Right kidney (tissue), 1 donor: Measurements from ENCODE around the gene AMZ2.
"Not testable (repeated sequence)": the region's sequence is repeated elsewhere in the genome, so short reads cannot be mapped to it uniquely, and the experiment has no call there.

ENCODE experiments used
- DNase-seq: peaks from one replicate; pipeline ENCODE4 v3.0.0-alpha.2; 2016

The AMZ2 gene

GRCh38 chr17:68213428-68214411 lies 34.1 kb upstream of the AMZ2 start:
- not testable (repeated sequence) for DNase-seq

DNA sequence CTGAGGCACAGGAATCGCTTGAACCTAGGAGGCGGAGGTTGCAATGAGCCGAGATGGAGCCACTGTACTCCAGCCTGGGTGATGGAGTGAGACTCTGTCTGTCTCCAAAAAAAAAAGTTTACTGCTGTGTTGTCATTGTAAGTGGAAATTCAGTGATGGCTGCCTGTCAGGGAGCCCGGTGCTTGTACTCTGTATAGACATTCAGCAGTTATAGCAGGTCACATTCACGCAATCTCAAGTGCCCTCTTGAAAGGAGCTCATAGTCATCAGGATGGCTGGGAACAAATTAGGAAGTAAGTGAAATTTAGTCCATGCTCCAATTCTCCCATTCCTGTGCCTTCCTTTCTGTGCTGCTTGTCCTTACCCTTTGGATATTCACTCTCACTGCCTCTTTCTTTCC lies 32.4 kb upstream of the AMZ2 start:
- DNase-seq = not testable (repeated sequence)

- DNase-seq = not testable (repeated sequence)
These were observed 28.4 kb upstream of the AMZ2 start for GRCh38 chr17:68219429-68219828.

DNA sequence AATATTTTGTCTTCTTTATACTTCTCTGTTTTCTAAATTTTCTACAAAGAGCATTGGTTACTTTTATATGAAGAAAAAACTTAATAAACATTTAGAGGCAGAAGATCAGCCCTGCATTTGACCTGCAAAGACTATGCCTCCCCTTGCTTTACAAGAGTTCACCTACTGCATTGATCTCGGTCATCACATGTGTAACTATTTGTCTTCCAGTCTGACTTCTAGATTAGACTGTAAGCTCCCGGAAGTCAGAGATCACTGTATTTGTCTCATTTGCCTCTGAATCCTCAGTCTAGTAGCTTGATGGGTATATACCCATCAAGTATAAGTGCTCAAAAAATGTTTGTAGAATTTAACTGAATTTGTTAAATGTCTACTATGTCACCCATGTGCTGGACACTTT lies 27.7 kb upstream of the AMZ2 start:
- not testable (repeated sequence) for DNase-seq

DNA sequence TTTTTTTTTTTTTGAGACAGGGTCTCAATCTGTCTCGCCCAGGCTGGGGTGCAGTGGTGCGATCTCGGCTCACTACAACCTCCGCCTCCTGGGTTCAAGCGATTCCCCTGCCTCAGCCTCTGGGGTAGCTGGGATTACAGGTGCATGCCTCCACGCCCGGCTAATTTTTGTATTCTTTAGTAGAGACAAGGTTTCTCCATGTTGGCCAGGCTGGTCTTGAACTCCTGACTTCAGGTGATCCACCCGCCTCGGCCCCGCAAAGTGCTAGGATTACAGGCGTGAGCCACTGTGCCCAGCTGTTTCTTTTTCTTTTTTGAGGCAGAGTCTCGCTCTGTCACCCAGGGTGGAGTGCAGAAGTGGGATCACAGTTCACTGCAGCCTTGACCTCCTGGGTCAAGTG lies 27.1 kb upstream of the AMZ2 start:
- not testable (repeated sequence) for DNase-seq

GRCh38 chr17:68221786-68222185 lies 26.1 kb upstream of the AMZ2 start:
- no peak for DNase-seq

- no peak for DNase-seq
These were observed 25.2 kb upstream of the AMZ2 start for GRCh38 chr17:68222606-68223005.

DNA sequence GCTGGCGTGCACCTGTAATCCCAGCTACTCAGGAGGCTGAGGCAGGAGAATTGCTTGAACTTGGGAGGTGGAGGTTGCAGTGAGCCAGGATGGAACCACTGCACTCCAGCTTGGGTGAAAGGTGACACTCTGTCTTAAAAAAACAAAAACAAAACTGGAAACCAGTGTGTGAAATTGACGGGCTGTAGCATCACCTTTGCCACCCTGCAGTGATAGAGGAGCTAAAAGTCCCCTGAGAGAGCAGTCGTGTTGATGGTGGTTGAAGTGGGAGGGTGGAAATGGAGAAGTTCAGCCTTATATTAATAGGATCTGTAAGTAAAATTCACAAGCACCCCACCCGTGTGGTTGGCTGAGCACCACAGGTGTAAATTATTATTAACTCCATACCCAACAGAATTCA lies 22.8 kb upstream of the AMZ2 start:
- not testable (repeated sequence) for DNase-seq

DNA sequence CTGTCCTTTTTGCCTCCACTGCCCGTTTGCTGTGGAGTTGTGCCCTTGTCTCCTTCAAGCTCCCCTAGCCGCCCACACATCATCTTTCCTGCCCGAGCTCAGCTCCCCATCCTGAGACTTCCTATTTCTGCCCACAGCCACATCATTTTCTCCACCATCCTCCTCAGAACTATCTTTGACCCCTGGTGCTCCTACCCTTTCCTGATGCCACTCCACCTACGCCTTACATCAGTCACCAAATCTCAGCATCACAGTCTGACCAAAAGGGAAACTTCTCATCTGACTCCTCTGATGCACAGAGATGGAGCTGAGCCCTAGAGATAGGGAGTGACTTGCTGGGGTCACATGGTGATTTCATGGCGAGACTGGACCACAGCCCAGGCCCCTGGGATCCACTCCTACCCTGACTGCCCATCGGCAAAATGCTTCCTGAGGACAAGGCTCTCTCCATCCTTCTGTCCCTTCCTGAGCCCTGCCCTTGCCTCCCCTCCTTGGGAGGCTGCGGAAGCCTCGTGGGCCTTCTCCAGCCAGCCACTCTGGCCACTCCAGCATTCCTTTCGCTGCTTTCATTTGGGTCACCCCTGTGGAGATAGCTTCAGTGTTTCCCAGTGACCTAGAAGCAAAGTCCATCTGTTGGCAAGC lies 19.7 kb upstream of the AMZ2 start:
- DNase-seq = not testable (repeated sequence)

DNA sequence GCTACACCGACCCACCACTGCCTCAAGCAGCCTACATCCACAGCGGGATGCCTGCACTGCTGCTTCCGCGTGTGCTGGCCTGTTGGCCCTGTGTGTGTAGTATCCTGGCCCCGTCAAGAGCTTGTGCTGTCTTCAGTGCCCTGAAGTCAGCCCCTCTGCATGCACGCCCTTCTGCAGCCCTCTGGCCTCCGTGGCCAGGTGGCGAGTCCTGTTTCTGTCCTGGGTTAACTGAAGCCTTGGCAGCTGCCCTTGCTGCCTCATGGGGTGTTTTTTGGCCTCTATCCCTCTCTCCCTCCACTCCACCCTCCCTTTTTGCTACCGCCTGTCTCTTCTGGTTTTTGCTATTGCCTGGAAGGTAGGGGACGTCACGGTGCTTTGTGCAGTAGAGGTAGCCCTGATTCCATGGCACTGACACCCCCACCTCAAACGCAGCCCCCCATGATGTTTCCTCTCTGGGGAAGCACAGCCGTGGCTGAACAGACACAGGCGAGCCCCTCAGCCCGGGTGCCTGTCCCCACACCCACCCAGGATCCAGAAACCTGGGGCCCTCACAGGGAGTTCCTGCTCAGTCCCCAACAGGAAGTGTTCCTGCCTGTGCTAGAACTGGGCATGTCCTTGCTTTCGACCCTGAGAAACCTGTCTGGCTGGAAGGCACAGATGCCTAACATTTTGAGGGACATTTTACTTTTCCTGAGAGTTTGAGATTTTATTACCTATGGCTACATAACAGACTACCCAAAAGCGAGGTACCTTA lies 18.8 kb upstream of the AMZ2 start:
- DNase-seq = no peak

DNA sequence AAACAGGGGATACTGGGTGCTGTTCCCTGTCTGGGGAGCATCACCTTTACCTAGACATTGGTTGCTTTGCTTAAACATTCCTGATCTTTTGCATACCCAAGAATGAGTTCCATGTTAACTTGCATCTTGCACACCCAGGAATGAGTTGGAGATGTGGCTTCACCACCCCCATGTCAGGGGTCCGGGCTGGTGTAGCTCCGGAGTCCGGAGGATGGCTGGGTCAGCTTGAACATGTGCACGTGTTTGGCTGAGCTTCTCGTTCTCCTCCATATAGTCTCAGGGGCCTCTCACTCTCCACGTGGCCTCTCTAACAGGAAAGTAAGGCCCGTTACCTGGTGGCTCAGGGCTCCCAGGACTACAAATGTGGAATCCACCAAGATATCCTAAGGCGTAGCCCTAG lies 18.2 kb upstream of the AMZ2 start:
- no peak for DNase-seq

DNA sequence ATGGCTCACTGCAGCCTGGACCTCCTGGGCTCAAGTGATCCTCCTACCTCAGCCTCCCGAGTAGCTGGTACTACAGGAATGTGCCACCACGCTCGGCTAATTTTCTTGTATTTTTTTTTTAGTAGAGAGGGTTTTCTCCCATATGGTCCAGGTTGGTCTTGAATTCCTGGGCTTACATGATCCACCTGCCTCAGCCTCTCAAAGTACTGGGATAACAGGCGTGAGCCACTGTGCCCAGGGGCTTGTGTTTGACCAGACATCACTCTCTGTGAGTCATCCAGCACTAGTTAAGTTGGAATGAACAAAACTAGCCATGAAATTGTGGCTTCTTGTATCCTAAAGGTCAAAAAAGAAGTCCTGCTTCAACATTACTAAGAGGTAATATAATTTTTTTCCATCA lies 16.7 kb upstream of the AMZ2 start:
- DNase-seq = not testable (repeated sequence)

DNA sequence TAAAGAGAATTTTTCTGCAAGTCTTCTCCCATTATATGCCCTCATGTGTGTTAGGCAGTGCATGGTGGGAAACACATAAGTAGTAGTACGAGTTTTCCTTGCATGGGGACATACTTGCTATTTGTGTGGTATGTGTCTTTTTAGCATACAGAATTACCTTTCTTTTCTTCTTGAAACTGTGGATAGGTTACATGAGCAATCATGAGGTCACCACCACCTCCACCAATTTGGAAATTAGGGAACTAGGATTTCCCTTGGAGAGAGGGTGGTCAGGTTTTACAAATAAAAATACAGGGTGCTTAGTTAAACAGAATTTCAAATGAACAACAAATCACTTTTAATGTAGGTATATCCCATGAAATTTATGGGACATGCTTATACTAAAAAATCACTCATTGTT lies 16.3 kb upstream of the AMZ2 start:
- DNase-seq = no peak

GRCh38 chr17:68232741-68233140 lies 15.1 kb upstream of the AMZ2 start:
- not testable (repeated sequence) for DNase-seq

- not testable (repeated sequence) for DNase-seq
These were observed 13.0 kb upstream of the AMZ2 start for GRCh38 chr17:68234726-68235335.

GRCh38 chr17:68235336-68235791 lies 12.5 kb upstream of the AMZ2 start:
- not testable (repeated sequence) for DNase-seq

DNA sequence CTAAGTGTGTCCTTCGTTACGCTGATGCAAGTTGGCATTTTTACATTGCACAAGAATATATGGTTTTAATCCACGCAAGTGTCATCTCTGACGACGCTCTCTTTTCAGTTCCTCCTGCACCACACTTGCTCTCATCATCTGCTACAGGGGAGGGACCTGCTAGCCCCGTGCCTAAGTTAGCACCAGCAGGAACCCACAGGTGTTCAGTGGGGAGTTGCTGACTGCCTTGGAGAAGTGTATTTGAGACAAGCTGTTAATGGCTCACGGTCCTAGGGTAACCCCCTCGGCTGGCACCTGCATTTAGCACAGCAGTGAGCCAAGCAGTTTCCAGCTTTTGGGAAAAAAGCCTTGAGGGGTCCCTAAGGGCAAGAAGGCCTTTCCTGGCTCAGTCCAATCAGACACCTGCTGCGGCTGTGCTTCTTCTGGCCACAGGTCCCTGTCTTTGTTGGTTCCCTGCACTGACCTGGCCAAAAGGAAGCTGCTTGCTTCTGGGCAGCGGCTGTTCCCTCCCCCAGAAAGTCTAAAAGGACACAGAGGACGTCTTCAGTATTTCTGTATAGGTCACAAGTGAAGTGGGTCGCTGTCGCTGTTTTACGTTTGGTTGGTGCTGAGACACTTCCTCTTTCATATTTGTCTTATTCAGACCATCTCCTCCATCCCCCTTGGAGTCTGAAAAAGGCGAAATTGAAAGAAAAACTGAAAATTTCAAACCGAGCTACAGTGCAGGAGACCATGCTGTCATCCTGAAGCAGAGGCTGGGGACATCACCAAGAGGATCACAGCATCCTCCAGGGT lies 10.3 kb upstream of the AMZ2 start:
- DNase-seq = not testable (repeated sequence)

DNA sequence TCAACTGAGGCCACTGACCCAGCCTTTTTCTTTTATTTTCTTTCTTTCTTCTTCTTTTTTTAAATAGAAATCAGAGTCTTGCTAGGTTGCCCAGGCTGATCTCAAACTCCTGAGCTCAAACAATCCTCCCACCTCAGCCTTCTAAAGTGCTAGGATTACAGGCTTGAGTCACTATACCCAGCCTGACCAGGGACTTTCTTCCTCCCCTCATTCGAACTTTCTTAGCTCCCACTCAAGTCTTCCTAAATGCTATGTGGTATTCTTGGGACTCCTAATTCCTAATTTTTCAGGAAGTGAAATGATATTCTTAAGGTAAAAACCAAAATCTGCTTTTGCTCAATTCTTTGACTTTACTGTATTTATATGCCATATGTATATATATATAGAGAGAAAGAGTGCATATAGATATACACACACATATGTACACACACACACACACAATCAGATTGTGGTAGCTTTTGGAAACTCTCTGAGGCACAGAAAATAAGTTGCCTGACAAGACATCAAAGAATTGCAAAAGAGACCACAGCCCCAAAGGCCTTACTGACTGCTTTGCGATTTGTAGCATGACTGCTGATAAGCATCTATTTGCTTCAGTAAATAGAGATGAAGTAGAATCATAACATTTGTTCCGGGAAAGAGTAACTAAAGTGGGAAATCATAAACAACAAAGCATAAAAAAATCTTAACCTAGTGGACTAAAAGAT lies 9.5 kb upstream of the AMZ2 start:
- no peak for DNase-seq

- no peak for DNase-seq
These were observed 9.0 kb upstream of the AMZ2 start for GRCh38 chr17:68238871-68239253.

DNA sequence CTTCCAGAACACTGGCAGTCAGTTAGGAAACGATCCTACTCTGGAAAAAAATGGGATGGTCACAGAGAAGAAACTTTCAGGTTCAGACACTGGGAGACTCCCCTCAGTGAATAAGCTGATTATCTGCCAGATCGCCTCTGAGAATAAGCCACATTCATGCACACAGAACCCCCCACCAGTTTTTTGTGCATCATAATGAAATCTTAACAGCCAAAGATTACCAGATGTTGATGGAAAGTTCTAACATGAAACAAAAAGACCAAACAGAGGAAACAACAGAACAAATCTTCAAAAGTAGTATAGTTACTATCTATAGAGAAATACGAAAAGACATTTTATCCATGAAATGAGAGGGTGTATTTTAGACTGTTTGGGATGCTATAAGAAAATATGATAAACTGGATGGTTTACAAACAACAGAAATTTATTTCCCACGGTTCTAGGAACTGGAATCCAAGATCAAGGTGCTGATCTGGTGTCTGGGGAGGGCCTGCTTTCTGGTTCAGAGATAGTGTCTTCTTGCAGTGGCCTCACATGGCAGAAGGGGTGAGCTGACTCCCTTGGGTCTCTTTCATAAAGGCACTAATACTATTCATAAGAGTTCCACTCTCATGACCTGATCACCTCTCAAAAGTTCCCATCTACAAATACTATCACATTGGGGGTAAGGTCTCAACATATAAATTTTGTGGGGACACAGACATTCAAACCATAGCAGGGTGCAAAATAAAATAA lies 8.0 kb upstream of the AMZ2 start:
- no peak for DNase-seq
